ENCODE data around the gene STOML1.

STOML1 gene

GRCh38 chr15:73928971-73929627 lies 63.0 kb downstream of the STOML1 start:
- TF ChIP-seq CTCF (IDR thresholded peaks at IDR 0.05; ENCODE audit: insufficient read depth, low read depth, low read length, missing control alignments) = no peak
- DNase-seq (ENCODE audit: low read depth) = no peak

More at GRCh38 chr15:73928971-73929627, 63.0 kb downstream of the STOML1 start:
- H3K4me3 ChIP-seq (ENCODE audit: low read length) = no peak overlapping the region
